ENCODE results near the gene FAM171A1.
"Not testable (repeated sequence)": the region's sequence is repeated elsewhere in the genome, so short reads cannot be mapped to it uniquely, and the experiment has no call there.

Gene FAM171A1

GRCh38 chr10:15316145-15316544 lies 54.9 kb downstream of the FAM171A1 start:
- DNase-seq, result no peak

GRCh38 chr10:15315286-15315685 lies 55.8 kb downstream of the FAM171A1 start:
- DNase-seq, result no peak

- DNase-seq, result no peak
Observed at GRCh38 chr10:15314482-15315045, 56.5 kb downstream of the FAM171A1 start.

DNA sequence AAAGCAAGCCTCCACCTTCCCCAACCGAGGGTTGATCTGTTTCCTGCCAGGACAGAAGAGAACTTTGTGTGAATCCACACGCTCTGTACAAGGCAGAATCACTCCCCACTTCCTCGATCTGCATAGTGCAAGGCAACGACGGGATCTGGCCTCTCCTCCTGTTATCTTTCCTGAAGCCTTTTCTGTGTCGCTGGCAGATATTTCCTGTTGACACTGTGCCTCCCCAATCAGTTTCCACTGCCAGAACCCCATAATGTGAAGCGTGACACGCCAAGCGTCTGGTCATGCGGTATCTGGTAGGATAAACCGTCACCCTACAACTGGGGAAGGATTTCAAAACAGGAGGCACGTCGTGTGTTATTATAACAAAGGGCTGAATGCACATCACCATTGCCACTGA lies 57.2 kb downstream of the FAM171A1 start:
- no peak for DNase-seq

GRCh38 chr10:15313047-15313446 lies 58.0 kb downstream of the FAM171A1 start:
- DNase-seq, result peak; percentile 71

DNA sequence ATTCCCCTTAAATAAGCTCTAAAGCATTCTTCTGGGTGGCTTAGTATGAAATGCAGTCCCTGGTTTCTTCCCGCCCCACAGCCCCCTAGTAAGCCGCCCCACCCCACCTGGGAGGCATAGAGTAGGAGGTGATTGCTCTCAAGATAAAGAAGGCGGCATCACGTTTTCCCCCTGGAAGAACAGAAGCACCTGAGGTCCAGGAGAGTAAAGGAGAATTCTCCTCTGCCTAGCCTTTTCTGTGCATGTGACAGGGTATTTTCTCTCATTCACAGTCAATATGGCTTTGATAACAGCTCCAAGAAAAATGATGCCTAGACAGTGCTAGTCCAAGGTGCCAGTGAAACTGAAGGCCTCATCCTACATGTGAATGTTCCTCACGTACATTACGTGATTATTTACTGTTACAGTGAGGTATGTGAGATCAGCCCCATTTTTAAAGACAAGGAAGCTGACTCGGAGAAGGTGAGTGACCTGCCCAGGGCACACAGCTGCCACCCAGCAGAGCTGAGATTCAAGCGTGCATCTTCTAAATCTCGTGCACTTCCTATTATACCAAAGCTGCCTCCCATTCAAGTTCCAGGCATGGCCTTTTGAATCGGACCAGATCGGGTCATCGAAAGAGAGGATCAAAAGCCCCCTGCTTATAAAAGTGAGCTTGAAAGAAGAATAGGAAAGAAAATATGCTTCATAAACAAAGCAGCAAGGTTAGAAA lies 59.4 kb downstream of the FAM171A1 start:
- DNase-seq, result no peak

GRCh38 chr10:15310776-15311568 lies 60.1 kb downstream of the FAM171A1 start:
- no peak for DNase-seq

DNA sequence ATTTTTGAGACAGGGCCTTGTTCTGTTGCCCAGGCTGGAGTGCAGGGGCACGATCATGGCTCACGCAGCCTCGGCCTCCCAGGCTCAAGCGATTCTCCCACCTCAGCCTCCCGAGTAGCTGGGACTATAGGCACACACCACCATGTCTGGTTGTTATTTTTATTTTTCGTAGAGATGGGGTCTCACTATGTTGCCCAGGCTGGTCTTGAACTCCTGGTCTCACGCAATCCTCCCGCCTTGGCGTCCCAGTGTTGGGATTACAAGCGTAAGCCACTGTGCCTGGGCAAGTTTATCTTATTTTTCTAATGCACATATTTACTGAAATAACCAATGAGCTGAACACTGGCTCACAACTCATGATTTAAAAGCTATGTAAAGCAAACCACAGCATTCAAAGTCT lies 61.9 kb downstream of the FAM171A1 start:
- no peak for DNase-seq

DNA sequence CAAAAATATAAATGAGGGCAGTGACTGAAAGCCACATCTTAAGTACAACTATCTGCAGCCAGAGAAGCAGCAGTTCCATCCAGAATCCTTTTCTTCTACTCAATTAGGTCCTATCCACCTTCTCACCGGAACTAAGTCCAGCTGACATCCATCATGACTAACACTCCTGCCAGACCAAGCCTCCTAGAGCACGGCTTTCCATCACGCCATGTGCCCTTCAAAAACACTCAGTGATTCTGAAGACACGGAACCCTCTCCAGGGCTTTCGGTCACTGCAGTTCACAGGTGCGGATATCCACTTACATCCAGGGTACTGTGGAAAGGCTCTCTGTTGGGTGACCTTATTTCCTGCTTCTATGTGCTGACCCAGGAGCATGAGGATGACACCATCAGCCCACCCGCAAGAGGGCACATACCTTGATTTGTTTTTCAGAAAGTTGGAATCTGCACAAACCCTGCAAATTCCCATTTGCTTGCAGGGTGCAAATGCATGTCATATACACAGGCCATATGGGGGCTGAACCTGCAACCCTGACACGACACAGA lies 64.3 kb downstream of the FAM171A1 start:
- no peak for DNase-seq

- DNase-seq, result no peak
Observed at GRCh38 chr10:15305634-15306033, 65.5 kb downstream of the FAM171A1 start.

DNA sequence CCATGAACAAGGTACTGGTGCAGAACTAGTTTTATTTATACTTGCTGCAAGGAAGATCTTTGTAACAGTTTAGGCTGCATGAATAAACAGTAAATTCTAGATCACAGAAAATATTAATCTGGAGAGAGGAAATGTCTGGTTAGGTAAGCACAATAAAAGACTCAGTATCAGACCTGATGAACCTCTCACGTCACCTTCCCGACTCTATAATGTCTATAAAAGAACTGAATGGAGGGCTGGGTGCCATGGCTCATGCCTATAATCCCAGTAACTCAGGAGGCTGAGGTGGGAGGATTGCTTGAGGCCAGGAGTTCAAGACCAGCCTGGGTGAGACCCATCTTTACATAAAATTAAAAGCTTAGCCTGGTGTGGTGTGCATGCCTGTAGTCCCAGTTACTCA lies 65.9 kb downstream of the FAM171A1 start:
- DNase-seq, result no peak

DNA sequence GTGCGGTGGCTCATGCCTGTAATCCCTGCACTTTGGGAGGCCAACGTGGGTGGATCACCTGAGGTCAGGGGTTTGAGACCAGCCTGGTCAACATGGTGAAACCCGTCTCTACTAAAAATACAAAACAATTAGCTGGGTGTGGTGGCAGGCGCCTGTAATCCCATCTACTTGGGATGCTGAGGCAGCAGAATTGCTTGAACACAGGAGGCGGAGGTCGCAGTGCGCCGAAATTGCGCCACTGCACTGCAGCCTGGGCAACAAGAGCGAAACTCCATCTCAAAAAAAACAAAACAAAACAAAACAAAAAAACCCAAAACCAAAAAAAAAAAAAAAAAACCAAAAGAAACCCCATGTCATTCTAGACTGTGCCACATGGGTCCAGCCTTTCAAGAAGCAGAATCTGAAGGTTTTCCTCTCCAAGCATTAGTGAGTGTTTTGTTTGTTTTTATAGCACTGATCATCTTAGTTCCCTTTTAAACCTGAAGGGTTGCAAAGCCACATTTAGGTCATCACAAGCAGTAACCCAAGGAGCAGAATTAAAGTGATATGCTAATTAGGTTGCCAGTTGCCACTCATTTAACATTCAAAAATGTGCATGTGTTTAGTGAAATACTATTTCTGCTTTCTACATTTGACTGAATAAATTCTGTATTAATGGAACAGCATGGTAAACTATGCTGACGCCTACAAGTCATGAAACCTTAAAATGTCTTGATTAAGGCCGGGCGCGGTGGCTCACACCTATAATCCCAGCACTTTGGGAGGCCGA lies 68.7 kb downstream of the FAM171A1 start:
- DNase-seq, result not testable (repeated sequence)

DNA sequence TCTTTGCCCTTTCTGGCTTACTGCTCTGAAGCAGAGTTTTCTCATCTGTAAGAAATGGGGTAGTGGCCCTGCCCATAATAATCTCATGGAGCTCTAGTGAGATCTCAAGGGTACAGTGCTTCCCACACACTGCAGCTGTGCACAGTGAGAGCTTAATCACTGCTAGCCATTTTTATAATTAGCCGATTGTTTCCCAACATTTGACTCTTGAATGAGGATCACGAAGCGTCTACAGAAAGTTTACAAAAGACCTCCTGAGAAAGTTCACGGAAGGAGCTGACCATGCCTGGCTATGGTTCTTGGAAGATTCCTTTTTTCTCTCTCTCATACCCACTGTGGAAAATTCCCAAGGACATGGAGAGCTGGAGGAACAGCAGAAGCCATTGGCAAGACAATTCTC lies 70.4 kb downstream of the FAM171A1 start:
- no peak for DNase-seq

DNA sequence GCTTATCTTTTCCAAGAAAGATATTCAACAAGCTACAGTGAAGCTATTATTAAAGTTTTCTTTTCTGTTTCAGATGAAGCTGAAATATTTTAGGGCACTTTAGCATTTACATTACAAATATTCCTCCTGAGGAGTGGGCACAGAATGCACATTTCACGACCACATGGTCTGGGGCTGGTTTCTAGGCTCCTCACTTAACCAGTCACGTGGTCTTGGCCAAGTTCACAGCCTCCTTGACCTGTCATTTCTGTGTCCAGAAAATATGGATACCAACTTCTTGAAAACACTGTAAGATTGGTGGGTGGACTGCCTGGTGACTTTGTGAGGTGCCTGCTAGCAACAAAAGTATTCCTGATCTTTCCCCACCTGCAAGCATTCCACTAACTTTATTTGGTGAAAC lies 70.9 kb downstream of the FAM171A1 start:
- DNase-seq, result no peak

DNA sequence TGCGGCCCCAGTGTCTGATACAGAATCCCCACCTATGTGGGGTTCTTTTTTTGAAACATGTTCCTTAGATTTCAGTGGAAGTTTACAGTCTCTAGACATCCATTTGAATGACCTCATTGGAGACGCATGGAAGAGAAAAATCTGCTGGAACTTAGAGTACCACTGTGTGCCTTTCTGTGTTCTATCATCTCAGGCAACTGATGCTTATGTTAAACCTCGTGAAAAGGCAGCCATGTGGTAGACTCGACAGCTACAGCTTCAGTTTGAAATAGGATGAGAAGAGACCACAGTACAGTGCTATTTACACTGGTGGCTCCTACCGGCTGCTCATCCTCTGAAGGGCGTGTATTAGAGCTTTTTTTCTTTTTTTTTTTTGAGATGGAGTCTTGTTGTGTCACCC lies 74.4 kb downstream of the FAM171A1 start:
- no peak for DNase-seq

- DNase-seq, result no peak
Observed at GRCh38 chr10:15295537-15296325, 75.4 kb downstream of the FAM171A1 start.

DNA sequence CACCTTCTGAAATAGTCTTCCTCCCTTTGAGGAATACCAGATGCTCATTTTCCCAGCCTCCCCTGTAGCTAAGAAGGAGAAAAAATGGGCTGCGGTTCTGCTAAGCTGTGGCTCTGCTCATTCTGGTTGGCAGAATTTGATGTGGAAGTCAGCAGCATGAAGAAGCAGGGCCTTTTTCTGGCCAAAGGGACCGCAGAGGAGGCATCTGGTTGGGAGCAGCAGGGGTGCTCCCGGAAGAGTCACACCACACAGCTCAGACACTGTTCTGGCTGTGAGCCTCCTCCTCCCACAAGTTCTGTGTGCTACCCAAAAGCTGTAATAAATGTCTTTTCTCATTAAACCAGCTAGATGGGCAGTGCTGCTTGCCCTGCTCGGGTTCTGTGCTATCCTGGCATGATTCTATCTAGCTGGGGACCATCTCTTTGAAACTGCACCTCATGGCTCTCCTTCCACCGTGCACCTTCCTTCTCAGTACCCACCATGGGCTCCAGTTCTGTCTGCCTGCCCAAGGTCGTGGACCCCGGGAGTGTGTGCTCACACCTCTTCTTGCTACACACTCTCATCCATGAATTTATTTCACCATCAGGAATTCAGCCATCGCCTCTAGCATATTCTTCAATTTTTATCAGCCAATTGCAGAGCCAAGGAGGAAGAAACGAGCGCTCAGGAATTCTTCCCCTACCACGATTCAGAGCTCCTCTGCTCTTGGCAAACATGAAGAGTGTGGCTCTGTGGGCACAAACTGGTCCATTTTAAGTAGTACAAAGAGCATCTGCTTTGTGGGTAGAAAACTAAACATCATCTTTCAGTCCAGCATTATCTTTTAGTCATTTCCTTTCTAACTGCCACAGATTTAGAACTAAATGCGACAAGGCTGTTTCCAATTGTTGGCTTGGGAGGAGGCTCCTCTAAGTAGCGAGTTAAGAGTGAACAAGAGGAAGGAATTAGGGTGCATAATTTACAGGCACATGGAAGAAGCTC lies 76.9 kb downstream of the FAM171A1 start:
- DNase-seq, result peak; percentile 33

GRCh38 chr10:15290671-15291070 lies 80.4 kb downstream of the FAM171A1 start:
- no peak for DNase-seq

DNA sequence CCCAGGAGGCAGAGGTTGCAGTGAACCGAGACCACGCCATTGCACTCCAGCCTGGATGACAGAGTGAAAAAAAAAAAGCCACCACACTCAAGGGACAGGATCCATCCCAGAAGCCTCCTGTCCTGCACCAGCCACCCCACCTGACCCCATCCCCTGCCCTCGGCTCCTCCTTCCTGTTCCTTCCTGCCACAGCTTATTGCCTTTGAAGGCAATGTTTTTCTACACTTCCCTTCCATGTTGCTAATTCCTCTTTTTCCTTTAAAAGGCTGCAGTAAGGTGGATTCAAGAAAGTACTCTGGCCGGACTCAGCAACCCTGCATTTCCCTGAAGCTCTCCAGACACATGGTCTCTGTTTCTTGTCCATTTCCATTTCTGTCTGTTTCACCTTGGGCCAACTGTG lies 80.9 kb downstream of the FAM171A1 start:
- no peak for DNase-seq

GRCh38 chr10:15280974-15281373 lies 90.1 kb downstream of the FAM171A1 start:
- DNase-seq, result no peak

- no peak for DNase-seq
Observed at GRCh38 chr10:15280462-15280861, 90.6 kb downstream of the FAM171A1 start.

Data from right hindlimb (tissue), 1 donor.